Upper lobe of left lung (tissue), 6 donors: Measurements from ENCODE around the gene JRKL. TPM values are rescaled to one million over a fixed set of nuclear protein-coding genes. Genes with fewer than 3 reads are reported as not detected.

Source experiments
- ATAC-seq, 2 donors: fragments of 200-7000 bp; cut with Tn5 transposase; one replicate each; pipeline ENCODE4 v1.9.1; 2022; ENCODE audit warnings: mild to moderate bottlenecking in 2 of 2, moderate library complexity in 2 of 2; ENCODE audit not compliant: low FRiP score in 2 of 2
- DNase-seq, 2 donors: peaks; one replicate each; pipeline ENCODE4 v3.0.0-alpha.2; 2019 to 2020
- H3K27ac ChIP-seq, 4 donors: fragments of 200-600 bp; sonication (generic); one replicate each; pipeline ENCODE4 v1.5.1; 2016 to 2019
- H3K27me3 ChIP-seq, 4 donors: fragments of 200-600 bp; sonication (generic); one replicate each; pipeline ENCODE4 v1.5.1; 2017 to 2019
- H3K36me3 ChIP-seq, 4 donors: fragments of 200-600 bp; sonication (generic); one replicate each; pipeline ENCODE4 v1.5.1; 2016 to 2019
- H3K4me1 ChIP-seq, 4 donors: fragments of 200-600 bp; sonication (generic); one replicate each; pipeline ENCODE4 v1.5.1; 2018 to 2019
- H3K4me3 ChIP-seq, 4 donors: fragments of 200-600 bp; sonication (generic); one replicate each; pipeline ENCODE4 v1.5.1; 2017 to 2019; ENCODE audit warnings: mild to moderate bottlenecking in 2 of 4, moderate library complexity in 1 of 4
- H3K9me3 ChIP-seq, 4 donors: fragments of 200-600 bp; sonication (generic); one replicate each; pipeline ENCODE4 v1.5.1; 2018 to 2019
- EP300 ChIP-seq, 4 donors: sonication (generic); formaldehyde crosslinking; IDR thresholded peaks; one replicate each; pipeline ENCODE4 v1.5.1; 2017; ENCODE audit warnings: antibody characterized with exemption in 4 of 4, control low read depth in 2 of 4
- POLR2A ChIP-seq, 4 donors: fragments of 450-650 bp; IDR thresholded peaks; one replicate each; pipeline ENCODE4 v1.5.1; 2016 to 2017; ENCODE audit warnings: antibody characterized with exemption in 4 of 4, mild to moderate bottlenecking in 2 of 4
- POLR2AphosphoS5 ChIP-seq, 2 donors: sonication (generic); formaldehyde crosslinking; IDR thresholded peaks; one replicate each; pipeline ENCODE4 v1.5.1; 2017; ENCODE audit warnings: antibody characterized with exemption in 2 of 2
- WGBS, 2 donors: methylation state at CpG; one replicate each; pipeline ENCODE4 v1.1.5; 2017 to 2018; 5-methylcytosine and 5-hydroxymethylcytosine counted together
- total RNA-seq, 6 donors: library from RNA; depleted of rRNA in 4 of 6; stranded (reverse); fragments of >200 nt in 4 of 6; gene quantifications; one replicate each; pipeline versions ENCODE4 v1.1.0 to v1.2.1, GENCODE V29; 2016 to 2021
- TF ChIP-seq, protein P1 (sequence below), 6 experiments: fragments of 450-650 bp in 4 of 6; fragments of 200-600 bp in 2 of 6; sonication (generic) in 2 of 6; IDR thresholded peaks; one replicate each; pipeline ENCODE4 v1.5.1; 2016 to 2019; ENCODE audit warnings: antibody characterized with exemption in 6 of 6
- donor health status: DM: no; HTN: no; CAD: no; lungs with moderate emphysema.
- donor health status: DM: no; HTN: yes; CAD: no; lungs with severe emphysema.

Gene JRKL
- total RNA-seq, 6 donors from 2014 or later: 2.8 to 18.7 (median 7.8) TPM

DNA sequence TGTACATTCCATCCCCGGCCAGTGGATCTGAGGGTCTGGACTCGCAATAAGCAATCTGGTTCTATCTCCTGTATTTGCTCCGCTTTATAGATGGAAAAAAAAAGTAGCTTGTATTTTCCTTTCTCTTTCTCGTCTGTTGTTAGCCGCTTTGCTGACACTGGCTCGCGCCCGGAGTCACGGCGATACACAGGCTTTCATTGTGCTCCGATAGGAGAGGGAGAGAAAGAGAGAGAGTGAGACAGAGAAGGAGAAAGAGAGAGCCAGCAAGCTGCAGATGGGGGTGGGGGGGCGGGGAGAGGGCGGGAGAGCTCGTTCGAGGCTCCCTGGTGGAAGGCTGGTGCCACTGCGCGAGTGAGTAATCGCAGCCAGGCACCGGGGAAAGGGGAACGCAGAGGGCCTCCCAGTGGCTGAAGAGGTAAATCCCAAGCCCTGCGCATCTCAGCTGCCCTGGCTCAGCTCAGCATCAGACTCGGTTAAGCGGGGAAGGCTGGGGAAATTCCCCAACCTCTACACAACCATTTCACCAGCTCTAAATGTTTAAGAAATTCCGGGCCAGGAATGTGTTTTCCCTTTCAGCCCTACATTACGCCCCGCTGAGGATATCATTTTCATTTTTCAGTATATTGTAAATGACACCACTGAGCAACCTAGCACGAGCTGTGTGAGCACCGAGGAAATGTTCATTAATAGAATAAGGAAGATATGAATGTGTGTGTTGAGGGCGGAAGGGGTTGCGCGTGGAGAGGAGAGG is 46.7 kb upstream of the JRKL start, which contains the start of gene MAML2:
Gene MAML2 (minus strand): TSS at position 235 of the 751 bp plus-strand sequence. CDS start 1,300 bp downstream, outside the sequence.
- no peaks in the 10 kb centered on the region for H3K9me3 ChIP-seq
- H3K36me3 ChIP-seq: no peaks in the 10 kb centered on the region
- peak within 1 kb of the TSS; percentile 81 to 85 (median 85) for H3K27ac ChIP-seq
- no peaks in the 10 kb centered on the region for H3K27me3 ChIP-seq
- DNase-seq (peak; percentile 86 to 97), ATAC-seq (peak; percentile 96)
- TF ChIP-seq EP300 (IDR thresholded peaks at IDR 0.05) (no peak), POLR2AphosphoS5 (IDR thresholded peaks at IDR 0.05) (peak; percentile 23 to 56), POLR2A (IDR thresholded peaks at IDR 0.05) (no peak)
- TF ChIP-seq, protein P1, sequence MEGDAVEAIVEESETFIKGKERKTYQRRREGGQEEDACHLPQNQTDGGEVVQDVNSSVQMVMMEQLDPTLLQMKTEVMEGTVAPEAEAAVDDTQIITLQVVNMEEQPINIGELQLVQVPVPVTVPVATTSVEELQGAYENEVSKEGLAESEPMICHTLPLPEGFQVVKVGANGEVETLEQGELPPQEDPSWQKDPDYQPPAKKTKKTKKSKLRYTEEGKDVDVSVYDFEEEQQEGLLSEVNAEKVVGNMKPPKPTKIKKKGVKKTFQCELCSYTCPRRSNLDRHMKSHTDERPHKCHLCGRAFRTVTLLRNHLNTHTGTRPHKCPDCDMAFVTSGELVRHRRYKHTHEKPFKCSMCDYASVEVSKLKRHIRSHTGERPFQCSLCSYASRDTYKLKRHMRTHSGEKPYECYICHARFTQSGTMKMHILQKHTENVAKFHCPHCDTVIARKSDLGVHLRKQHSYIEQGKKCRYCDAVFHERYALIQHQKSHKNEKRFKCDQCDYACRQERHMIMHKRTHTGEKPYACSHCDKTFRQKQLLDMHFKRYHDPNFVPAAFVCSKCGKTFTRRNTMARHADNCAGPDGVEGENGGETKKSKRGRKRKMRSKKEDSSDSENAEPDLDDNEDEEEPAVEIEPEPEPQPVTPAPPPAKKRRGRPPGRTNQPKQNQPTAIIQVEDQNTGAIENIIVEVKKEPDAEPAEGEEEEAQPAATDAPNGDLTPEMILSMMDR (IDR thresholded peaks at IDR 0.05): peak; percentile 91 to 99 (median 94)
- H3K4me1 ChIP-seq: peaks cover 32 to 40% (median 33%) of the 10 kb centered on the region in 4 donors
- WGBS, 2 donors: 4 to 7% methylated on average over 31 of the region's 31 CpGs
- peak within 1 kb of the TSS; percentile 52 to 77 (median 68) for H3K4me3 ChIP-seq

DNA sequence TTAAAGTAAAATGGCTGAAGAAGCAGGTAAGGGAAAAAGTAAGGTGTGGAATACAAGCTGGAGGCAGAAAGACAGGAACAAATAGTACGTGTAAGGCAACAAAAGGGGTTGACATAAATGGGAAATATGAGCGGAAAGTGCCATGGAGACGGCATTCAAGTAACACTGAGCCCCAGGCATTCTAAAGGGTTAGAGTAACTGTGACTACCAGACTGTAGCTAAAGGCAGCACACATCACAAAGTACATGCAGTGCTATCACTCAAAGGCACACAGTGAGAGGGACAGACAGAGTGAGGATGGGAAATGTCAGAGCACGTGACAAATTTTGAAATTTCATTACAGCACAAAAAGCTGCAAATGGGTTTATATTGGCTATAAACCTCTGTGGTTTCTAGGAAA is 33.0 kb upstream of the JRKL start:
- H3K4me3 ChIP-seq: no peak overlapping the region
- no peak overlapping the region for H3K27ac ChIP-seq
- WGBS, 2 donors: 96 to 98% methylated on average over 4 of the region's 4 CpGs
- ATAC-seq (no peak), DNase-seq (no peak)
- no peaks in the 10 kb centered on the region for H3K4me1 ChIP-seq
- H3K36me3 ChIP-seq: peaks cover 0 to 63% (median 9%) of the 10 kb centered on the region in 4 donors
- H3K9me3 ChIP-seq: no peaks in the 10 kb centered on the region
- TF ChIP-seq, protein P1 (IDR thresholded peaks at IDR 0.05): no peak
- TF ChIP-seq EP300 (IDR thresholded peaks at IDR 0.05): no peak
- H3K27me3 ChIP-seq: no peaks in the 10 kb centered on the region

DNA sequence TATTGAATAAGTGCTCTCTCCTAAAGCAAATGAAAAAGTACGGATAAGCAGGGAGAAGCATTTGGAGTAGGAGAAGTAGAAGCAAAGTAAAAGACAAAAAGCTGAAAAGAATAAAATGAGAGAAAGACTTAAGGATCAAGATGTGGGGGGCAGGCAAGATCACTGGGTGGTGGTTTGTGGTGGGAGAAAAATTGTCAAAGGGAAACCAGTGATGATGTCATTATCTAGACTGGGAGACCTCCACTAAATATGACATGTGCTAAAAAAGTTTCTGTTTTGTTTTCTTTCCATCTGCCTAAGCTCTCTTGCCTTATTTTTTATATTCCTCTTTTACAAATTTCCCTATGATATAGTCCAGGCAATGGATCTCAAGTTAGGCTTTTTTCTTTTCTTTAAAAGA is 32.0 kb upstream of the JRKL start:
- Histone ChIP-seq H3K27ac (no peak overlapping the region), H3K9me3 (no peaks in the 10 kb centered on the region), H3K4me1 (no peaks in the 10 kb centered on the region), H3K36me3 (peaks cover 0 to 57% (median 9%) of the 10 kb centered on the region in 4 donors), H3K27me3 (no peaks in the 10 kb centered on the region), H3K4me3 (no peak overlapping the region)
- DNase-seq: no peak
- TF ChIP-seq EP300 (IDR thresholded peaks at IDR 0.05): no peak
- no peak for TF ChIP-seq POLR2A (IDR thresholded peaks at IDR 0.05)
- no peak for TF ChIP-seq POLR2AphosphoS5 (IDR thresholded peaks at IDR 0.05)
- 93 to 94% methylated on average over 1 of the region's 1 CpG for WGBS, 2 donors
- no peak for ATAC-seq

DNA sequence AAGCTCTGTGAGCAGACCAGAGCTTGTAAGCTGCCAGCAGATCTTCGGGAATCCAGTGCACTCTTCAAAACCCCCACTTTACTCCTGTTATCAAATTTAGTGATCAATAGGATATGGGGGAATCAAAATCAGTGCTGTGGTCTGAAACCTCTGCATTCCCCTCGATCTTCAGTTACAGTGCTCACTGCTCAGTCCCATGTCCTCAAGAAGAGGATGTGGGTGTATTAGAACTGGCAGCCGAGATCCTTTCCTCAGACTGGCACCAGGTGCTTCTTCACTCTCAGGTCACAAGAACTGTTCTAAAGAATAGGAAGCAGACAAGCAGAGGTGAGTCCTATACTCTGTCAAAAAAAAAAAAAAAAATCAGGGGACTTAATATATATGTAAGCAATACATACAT is 31.5 kb upstream of the JRKL start:
- ATAC-seq (no peak), DNase-seq (no peak)
- WGBS, 2 donors: 83 to 94% methylated on average over 3 of the region's 3 CpGs
- no peak overlapping the region for H3K27ac ChIP-seq
- no peaks in the 10 kb centered on the region for H3K4me1 ChIP-seq
- H3K9me3 ChIP-seq: no peaks in the 10 kb centered on the region
- TF ChIP-seq, protein P1 (IDR thresholded peaks at IDR 0.05): no peak
- TF ChIP-seq POLR2AphosphoS5 (IDR thresholded peaks at IDR 0.05): no peak
- no peak for TF ChIP-seq EP300 (IDR thresholded peaks at IDR 0.05)
- TF ChIP-seq POLR2A (IDR thresholded peaks at IDR 0.05): no peak
- no peak overlapping the region for H3K4me3 ChIP-seq
- no peaks in the 10 kb centered on the region for H3K27me3 ChIP-seq
- H3K36me3 ChIP-seq: peaks cover 0 to 57% (median 9%) of the 10 kb centered on the region in 4 donors

DNA sequence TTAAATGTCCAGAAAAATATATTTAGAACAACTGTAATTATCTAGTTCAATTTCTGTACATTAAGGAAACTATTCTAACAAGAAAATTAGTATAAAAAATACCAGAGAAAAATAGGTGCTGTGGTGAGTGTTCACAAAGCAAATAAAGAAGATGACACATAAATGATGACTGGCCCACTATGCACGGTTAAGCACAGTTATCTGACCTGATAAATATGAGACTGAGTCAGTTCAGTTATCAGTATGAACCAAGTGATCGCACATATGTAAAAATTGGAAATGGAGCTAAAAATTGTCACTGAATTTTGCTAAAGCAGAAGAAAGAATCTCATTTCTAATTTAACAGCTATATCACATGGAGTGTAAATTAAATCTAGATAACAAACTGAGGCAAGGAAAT is 28.0 kb upstream of the JRKL start:
- WGBS, 2 donors: 86 to 91% methylated on average over 2 of the region's 2 CpGs
- TF ChIP-seq POLR2A (IDR thresholded peaks at IDR 0.05) (no peak), EP300 (IDR thresholded peaks at IDR 0.05) (no peak), POLR2AphosphoS5 (IDR thresholded peaks at IDR 0.05) (no peak)
- TF ChIP-seq, protein P1 (IDR thresholded peaks at IDR 0.05): no peak

More for the DNA sequence above, 28.0 kb upstream of the JRKL start:
- Histone ChIP-seq H3K9me3 (no peaks in the 10 kb centered on the region), H3K4me1 (no peaks in the 10 kb centered on the region), H3K27ac (no peak overlapping the region), H3K27me3 (no peaks in the 10 kb centered on the region), H3K36me3 (peaks cover 0 to 50% (median 12%) of the 10 kb centered on the region in 4 donors), H3K4me3 (no peak overlapping the region)
- DNase-seq (no peak), ATAC-seq (no peak)
